ENCODE results near the gene DNAJB13.

The DNAJB13 gene

DNA sequence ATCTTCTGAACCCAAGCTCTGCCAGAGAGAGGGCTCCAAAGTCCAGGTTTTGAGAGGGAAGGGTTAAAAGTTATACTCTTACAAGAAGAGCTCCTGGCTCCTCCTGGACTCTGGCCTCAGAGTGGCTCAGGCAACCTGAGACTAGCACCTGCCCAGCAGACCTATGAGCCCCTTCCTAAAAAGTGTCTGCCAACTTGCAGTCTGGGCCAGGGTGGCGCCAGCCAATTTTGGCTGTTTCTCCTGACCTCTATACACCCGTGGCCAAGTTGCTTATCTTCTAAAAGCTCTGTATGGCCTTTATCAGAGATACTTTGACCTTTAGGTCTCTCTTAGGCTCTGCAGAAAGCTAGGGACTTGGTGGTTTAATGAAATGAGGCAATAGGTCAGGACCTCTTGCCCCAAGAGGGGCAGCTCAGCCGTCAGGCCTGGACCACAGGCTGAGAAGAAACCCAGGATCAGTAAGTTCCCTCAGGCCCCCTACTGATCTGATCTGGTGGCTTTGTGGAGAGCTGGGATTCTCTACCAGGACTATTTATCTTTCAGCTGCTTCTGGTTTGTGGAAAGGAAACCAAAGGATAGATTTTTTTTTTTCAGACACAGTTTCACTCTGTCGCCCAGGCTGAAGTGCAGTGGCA is 68.4 kb downstream of the DNAJB13 start:
- Histone ChIP-seq H3F3A (ENCODE audit: control insufficient read depth, insufficient read depth) (no peaks in the 10 kb centered on the region), H3K4me2 (ENCODE audit: low read length) (no peak overlapping the region), H3K4me1 (ENCODE audit: control insufficient read depth, low read length) (peaks cover 59% of the 10 kb centered on the region), H3K79me2 (ENCODE audit: control insufficient read depth, low read length) (no peaks in the 10 kb centered on the region), H3K27me3 (ENCODE audit: control insufficient read depth, low read length) (no peaks in the 10 kb centered on the region), H3K27ac (ENCODE audit: low read depth, low read length) (no peak overlapping the region), H3K36me3 (ENCODE audit: control insufficient read depth, low read length) (peaks cover 17% of the 10 kb centered on the region), H4K20me1 (ENCODE audit: control insufficient read depth, insufficient read depth, low read depth, low read length) (no peaks in the 10 kb centered on the region), H3K9me2 (replicated peaks; ENCODE audit: control insufficient read depth, low read length) (no peaks in the 10 kb centered on the region), H3K9me3 (ENCODE audit: control insufficient read depth, insufficient read depth, low read length) (no peaks in the 10 kb centered on the region), H3K4me3 (ENCODE audit: low read length) (no peak overlapping the region)
- TF ChIP-seq, protein P1, sequence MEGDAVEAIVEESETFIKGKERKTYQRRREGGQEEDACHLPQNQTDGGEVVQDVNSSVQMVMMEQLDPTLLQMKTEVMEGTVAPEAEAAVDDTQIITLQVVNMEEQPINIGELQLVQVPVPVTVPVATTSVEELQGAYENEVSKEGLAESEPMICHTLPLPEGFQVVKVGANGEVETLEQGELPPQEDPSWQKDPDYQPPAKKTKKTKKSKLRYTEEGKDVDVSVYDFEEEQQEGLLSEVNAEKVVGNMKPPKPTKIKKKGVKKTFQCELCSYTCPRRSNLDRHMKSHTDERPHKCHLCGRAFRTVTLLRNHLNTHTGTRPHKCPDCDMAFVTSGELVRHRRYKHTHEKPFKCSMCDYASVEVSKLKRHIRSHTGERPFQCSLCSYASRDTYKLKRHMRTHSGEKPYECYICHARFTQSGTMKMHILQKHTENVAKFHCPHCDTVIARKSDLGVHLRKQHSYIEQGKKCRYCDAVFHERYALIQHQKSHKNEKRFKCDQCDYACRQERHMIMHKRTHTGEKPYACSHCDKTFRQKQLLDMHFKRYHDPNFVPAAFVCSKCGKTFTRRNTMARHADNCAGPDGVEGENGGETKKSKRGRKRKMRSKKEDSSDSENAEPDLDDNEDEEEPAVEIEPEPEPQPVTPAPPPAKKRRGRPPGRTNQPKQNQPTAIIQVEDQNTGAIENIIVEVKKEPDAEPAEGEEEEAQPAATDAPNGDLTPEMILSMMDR (IDR thresholded peaks at IDR 0.05; ENCODE audit: low read depth, low read length, poor library complexity, severe bottlenecking), result no peak
- no peak for TF ChIP-seq EZH2phosphoT487 (IDR thresholded peaks at IDR 0.05; ENCODE audit: borderline replicate concordance, low read length)

DNA sequence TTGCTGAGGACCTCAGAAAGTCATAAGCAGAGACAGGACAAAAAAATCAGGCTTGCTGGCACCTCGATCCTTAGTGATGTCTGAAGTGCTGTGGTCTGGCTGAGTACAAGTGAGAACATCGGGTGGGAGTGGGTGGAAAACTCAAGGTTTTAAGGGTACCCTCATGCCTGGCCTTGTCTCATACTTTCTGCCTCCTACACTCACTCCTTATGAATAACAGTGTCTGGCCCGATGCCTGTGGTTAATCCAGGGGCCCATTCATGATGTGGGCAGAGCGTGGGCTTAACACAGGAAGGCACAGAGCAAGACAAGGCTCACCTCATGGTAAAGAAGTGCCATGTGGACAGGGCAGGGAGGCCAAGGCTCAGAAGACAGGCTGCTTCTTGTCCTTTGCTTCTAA is 69.0 kb downstream of the DNAJB13 start:
- Histone ChIP-seq H3K79me2 (ENCODE audit: control insufficient read depth, low read length) (no peaks in the 10 kb centered on the region), H3K27me3 (ENCODE audit: control insufficient read depth, low read length) (no peaks in the 10 kb centered on the region), H3K9me3 (ENCODE audit: control insufficient read depth, insufficient read depth, low read length) (no peaks in the 10 kb centered on the region), H3K4me2 (ENCODE audit: low read length) (peak overlapping the region; percentile 56), H3K4me3 (ENCODE audit: low read length) (peak overlapping the region; percentile 31), H3K27ac (ENCODE audit: low read depth, low read length) (peak overlapping the region; percentile 35), H3K36me3 (ENCODE audit: control insufficient read depth, low read length) (peaks cover 17% of the 10 kb centered on the region), H4K20me1 (ENCODE audit: control insufficient read depth, insufficient read depth, low read depth, low read length) (no peaks in the 10 kb centered on the region), H3F3A (ENCODE audit: control insufficient read depth, insufficient read depth) (no peaks in the 10 kb centered on the region), H3K9me2 (replicated peaks; ENCODE audit: control insufficient read depth, low read length) (no peaks in the 10 kb centered on the region), H3K4me1 (ENCODE audit: control insufficient read depth, low read length) (peaks cover 65% of the 10 kb centered on the region)
- TF ChIP-seq, protein P1 (IDR thresholded peaks at IDR 0.05; ENCODE audit: low read depth, low read length, poor library complexity, severe bottlenecking), result no peak
- TF ChIP-seq EZH2phosphoT487 (IDR thresholded peaks at IDR 0.05; ENCODE audit: borderline replicate concordance, low read length), result no peak

Data from DOHH2 (cell line).